Measurements from ENCODE around the gene OGFOD3.

DNA sequence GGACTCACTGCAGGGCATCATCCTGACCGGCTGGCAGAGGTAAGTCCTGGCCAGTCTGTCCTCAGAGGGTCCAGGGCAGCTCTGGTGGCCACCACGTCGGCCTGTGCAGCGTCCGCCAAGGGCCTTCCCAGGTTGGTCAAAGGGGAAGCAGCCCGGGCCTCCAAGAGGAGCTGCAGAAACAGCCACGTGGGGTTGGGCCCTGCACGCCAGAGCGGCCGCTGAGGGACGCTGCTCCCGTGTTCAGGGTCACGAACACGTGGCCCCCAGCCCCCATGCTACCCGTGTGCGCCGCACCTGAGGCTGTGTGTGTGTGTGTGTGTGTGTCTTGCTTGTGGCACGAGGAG is 18.9 kb upstream of the OGFOD3 start:
- no peak for TF ChIP-seq POLR2A (IDR thresholded peaks at IDR 0.05)
- TF ChIP-seq, protein P1, sequence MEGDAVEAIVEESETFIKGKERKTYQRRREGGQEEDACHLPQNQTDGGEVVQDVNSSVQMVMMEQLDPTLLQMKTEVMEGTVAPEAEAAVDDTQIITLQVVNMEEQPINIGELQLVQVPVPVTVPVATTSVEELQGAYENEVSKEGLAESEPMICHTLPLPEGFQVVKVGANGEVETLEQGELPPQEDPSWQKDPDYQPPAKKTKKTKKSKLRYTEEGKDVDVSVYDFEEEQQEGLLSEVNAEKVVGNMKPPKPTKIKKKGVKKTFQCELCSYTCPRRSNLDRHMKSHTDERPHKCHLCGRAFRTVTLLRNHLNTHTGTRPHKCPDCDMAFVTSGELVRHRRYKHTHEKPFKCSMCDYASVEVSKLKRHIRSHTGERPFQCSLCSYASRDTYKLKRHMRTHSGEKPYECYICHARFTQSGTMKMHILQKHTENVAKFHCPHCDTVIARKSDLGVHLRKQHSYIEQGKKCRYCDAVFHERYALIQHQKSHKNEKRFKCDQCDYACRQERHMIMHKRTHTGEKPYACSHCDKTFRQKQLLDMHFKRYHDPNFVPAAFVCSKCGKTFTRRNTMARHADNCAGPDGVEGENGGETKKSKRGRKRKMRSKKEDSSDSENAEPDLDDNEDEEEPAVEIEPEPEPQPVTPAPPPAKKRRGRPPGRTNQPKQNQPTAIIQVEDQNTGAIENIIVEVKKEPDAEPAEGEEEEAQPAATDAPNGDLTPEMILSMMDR (IDR thresholded peaks at IDR 0.05) = no peak

Measured in stomach (tissue), 4 donors.